HEK293 (cell line): ENCODE measurements around the gene OPA3.
A peak's percentile ranks its signal among the peaks of the same experiment; 100 is the strongest.

ENCODE experiments used
- BCL11A ChIP-seq: fragments of 450-650 bp; formaldehyde crosslinking; IDR thresholded peaks from 2 replicates; pipeline ENCODE4 v1.5.1; 2016; ENCODE audit warnings: low read depth, missing biosample characterization, missing genetic modification characterization
- GLI2 ChIP-seq: fragments of 450-650 bp; formaldehyde crosslinking; IDR thresholded peaks from 2 replicates; pipeline ENCODE4; 2017; ENCODE audit warnings: missing biosample characterization, missing genetic modification characterization, low read depth, borderline replicate concordance
- MEIS1 ChIP-seq: sonication (generic); formaldehyde crosslinking; IDR thresholded peaks from 2 replicates; pipeline ENCODE4 v1.8.1; 2022; ENCODE audit warnings: missing genetic modification reagents, mild to moderate bottlenecking, borderline replicate concordance
- SETDB1 ChIP-seq: IDR thresholded peaks from one replicate; pipeline ENCODE4 v1.6.1; 2017; ENCODE audit warnings: mild to moderate bottlenecking, low read length, moderate library complexity, mixed read lengths; ENCODE audit not compliant: insufficient read length
- YY1 ChIP-seq: fragments of 450-650 bp; formaldehyde crosslinking; IDR thresholded peaks from 2 replicates; pipeline ENCODE4 v1.5.1; 2018; ENCODE audit warnings: missing biosample characterization, missing genetic modification characterization
- ZBTB17 ChIP-seq: fragments of 450-650 bp; formaldehyde crosslinking; IDR thresholded peaks from 2 replicates; pipeline ENCODE4 v1.5.1; 2016; ENCODE audit warnings: missing biosample characterization, missing genetic modification characterization
- ZBTB21 ChIP-seq: fragments of 450-650 bp; formaldehyde crosslinking; IDR thresholded peaks from 2 replicates; pipeline ENCODE4 v1.5.1; 2017; ENCODE audit warnings: missing biosample characterization, missing genetic modification characterization
- ZBTB6 ChIP-seq: fragments of 450-650 bp; formaldehyde crosslinking; IDR thresholded peaks from 2 replicates; pipeline ENCODE4 v1.5.1; 2017; ENCODE audit warnings: missing biosample characterization, missing genetic modification characterization
- ZBTB8A ChIP-seq: fragments of 450-650 bp; formaldehyde crosslinking; IDR thresholded peaks from 2 replicates; pipeline ENCODE4 v1.5.1; 2016; ENCODE audit warnings: missing biosample characterization, missing genetic modification characterization
- ZFP3 ChIP-seq: fragments of 450-650 bp; formaldehyde crosslinking; IDR thresholded peaks from 2 replicates; pipeline ENCODE4 v1.5.1; 2016; ENCODE audit warnings: low read depth, missing biosample characterization, missing genetic modification characterization
- ZFP69B ChIP-seq: fragments of 450-650 bp; formaldehyde crosslinking; IDR thresholded peaks from 2 replicates; pipeline ENCODE4 v1.5.1; 2016; ENCODE audit warnings: missing biosample characterization, missing genetic modification characterization
- ZNF133 ChIP-seq: fragments of 450-650 bp; formaldehyde crosslinking; IDR thresholded peaks from 2 replicates; pipeline ENCODE4 v1.5.1; 2016; ENCODE audit warnings: missing biosample characterization, missing genetic modification characterization
- ZNF155 ChIP-seq: fragments of 450-650 bp; formaldehyde crosslinking; IDR thresholded peaks from 2 replicates; pipeline ENCODE4 v1.5.1; 2016; ENCODE audit warnings: missing biosample characterization, missing genetic modification characterization
- ZNF2 ChIP-seq: fragments of 450-650 bp; formaldehyde crosslinking; IDR thresholded peaks from 2 replicates; pipeline ENCODE4 v1.5.1; 2016; ENCODE audit warnings: missing biosample characterization, missing genetic modification characterization
- ZNF248 ChIP-seq: fragments of 450-650 bp; formaldehyde crosslinking; IDR thresholded peaks from 2 replicates; pipeline ENCODE4 v1.5.1; 2017; ENCODE audit warnings: missing biosample characterization, missing genetic modification characterization
- ZNF600 ChIP-seq: fragments of 450-650 bp; formaldehyde crosslinking; IDR thresholded peaks from 2 replicates; pipeline ENCODE4 v1.5.1; 2016; ENCODE audit warnings: missing biosample characterization, missing genetic modification characterization
- ZNF626 ChIP-seq: fragments of 450-650 bp; sonication (Bioruptor Pico); formaldehyde crosslinking; IDR thresholded peaks from 2 replicates; pipeline ENCODE4 v1.5.1; 2018; ENCODE audit warnings: missing biosample characterization, missing genetic modification characterization, inconsistent platforms
- ZNF701 ChIP-seq: fragments of 450-650 bp; formaldehyde crosslinking; IDR thresholded peaks from 2 replicates; pipeline ENCODE4 v1.5.1; 2016; ENCODE audit warnings: missing biosample characterization, missing genetic modification characterization
- ZNF768 ChIP-seq: fragments of 450-650 bp; formaldehyde crosslinking; IDR thresholded peaks from 2 replicates; pipeline ENCODE4 v1.5.1; 2018; ENCODE audit warnings: missing biosample characterization, mild to moderate bottlenecking, missing genetic modification characterization
- ZNF785 ChIP-seq: fragments of 450-650 bp; formaldehyde crosslinking; IDR thresholded peaks from 2 replicates; pipeline ENCODE4 v1.5.1; 2016; ENCODE audit warnings: missing biosample characterization, missing genetic modification characterization
- ZSCAN18 ChIP-seq: fragments of 450-650 bp; formaldehyde crosslinking; IDR thresholded peaks from 2 replicates; pipeline ENCODE4 v1.5.1; 2016; ENCODE audit warnings: missing biosample characterization, missing genetic modification characterization
- TF ChIP-seq, protein P1 (sequence below): fragments of 450-650 bp; formaldehyde crosslinking; IDR thresholded peaks from 2 replicates; pipeline ENCODE4 v1.5.1; 2017; ENCODE audit warnings: missing biosample characterization, missing genetic modification characterization
- TF ChIP-seq, protein P2 (sequence below): fragments of 450-650 bp; formaldehyde crosslinking; IDR thresholded peaks from 2 replicates; pipeline ENCODE4 v1.5.1; 2016; ENCODE audit warnings: missing biosample characterization, missing genetic modification characterization
- TF ChIP-seq, protein P3 (sequence below): fragments of 450-650 bp; formaldehyde crosslinking; IDR thresholded peaks from 2 replicates; pipeline ENCODE4 v1.5.1; 2016; ENCODE audit warnings: missing biosample characterization, missing genetic modification characterization, low read depth
- TF ChIP-seq, protein P4 (sequence below): fragments of 450-650 bp; formaldehyde crosslinking; IDR thresholded peaks from 2 replicates; pipeline ENCODE4 v1.5.1; 2016; ENCODE audit warnings: missing biosample characterization, missing genetic modification characterization
- TF ChIP-seq, protein P5 (sequence below): fragments of 450-650 bp; formaldehyde crosslinking; IDR thresholded peaks from 2 replicates; pipeline ENCODE4 v1.5.1; 2016; ENCODE audit warnings: missing biosample characterization, missing genetic modification characterization

The OPA3 gene

DNA sequence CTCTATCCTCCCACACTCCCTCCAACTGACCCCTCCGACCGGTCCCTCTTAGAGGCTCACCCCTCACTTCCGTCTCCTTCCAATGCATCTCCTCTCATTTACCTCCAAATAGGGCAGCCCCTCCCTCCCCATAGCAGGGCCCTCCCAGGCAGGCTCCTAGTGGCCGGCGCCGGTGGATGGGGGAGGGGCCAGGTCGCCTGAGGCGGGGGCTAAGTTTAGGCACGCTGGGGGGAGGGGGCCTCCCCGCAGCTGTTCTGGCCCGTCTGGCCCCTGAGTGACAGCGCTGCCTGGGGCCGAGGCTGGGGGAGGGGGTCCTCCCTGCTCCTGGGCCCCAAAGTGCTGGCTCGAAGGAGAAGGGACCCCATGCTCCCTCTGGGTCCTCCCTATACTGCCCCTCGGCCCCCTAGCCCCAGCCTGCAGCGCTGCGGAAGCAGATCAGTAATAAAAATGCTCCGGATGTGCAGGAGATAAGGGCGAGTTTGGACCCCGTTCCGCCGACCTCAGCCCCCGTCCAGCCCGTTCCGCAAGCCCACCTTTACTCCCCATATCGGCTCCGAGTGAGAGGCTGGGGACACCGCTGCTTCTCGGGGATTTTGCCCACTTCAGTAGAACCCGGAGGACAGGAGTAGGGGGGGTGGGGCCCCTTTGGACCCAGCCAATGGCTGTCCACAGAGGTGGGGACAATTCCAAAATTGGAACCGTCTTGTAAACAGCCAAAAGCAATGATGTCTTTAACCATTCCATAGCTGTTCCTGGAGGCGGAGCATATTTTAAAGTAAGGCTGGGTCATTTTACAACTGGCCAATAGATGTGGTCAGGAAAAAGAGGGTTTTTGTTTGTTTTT lies 91.8 kb downstream of the OPA3 start (continued):
- TF ChIP-seq SETDB1 (no peak), ZBTB17 (tag by site-specific recombination) (peak; percentile 54; the same call in 1 of the 2 replicates), GLI2 (tag by site-specific recombination) (no peak), ZNF626 (tag by site-specific recombination) (no peak), ZBTB6 (tag by site-specific recombination) (no peak), ZNF600 (tag by site-specific recombination) (0 out of 2 replicates have a peak, but pooled peaks have one; percentile 18), BCL11A (tag by site-specific recombination) (0 out of 2 replicates have a peak, but pooled peaks have one; percentile 39), ZNF785 (tag by site-specific recombination) (no peak), ZBTB8A (tag by site-specific recombination) (no peak; the same call in 1 of the 2 replicates), YY1 (tag by site-specific recombination) (no peak), ZNF701 (tag by site-specific recombination) (no peak), ZFP69B (tag by site-specific recombination) (no peak), ZNF768 (tag by site-specific recombination) (no peak), MEIS1 (CRISPR knock-in tag) (no peak), ZBTB21 (tag by site-specific recombination) (no peak), ZNF2 (tag by site-specific recombination) (no peak), ZSCAN18 (tag by site-specific recombination) (no peak), ZNF248 (tag by site-specific recombination) (no peak), ZNF155 (tag by site-specific recombination) (no peak), ZNF133 (tag by site-specific recombination) (no peak), ZFP3 (tag by site-specific recombination) (no peak)
- TF ChIP-seq, protein P1, sequence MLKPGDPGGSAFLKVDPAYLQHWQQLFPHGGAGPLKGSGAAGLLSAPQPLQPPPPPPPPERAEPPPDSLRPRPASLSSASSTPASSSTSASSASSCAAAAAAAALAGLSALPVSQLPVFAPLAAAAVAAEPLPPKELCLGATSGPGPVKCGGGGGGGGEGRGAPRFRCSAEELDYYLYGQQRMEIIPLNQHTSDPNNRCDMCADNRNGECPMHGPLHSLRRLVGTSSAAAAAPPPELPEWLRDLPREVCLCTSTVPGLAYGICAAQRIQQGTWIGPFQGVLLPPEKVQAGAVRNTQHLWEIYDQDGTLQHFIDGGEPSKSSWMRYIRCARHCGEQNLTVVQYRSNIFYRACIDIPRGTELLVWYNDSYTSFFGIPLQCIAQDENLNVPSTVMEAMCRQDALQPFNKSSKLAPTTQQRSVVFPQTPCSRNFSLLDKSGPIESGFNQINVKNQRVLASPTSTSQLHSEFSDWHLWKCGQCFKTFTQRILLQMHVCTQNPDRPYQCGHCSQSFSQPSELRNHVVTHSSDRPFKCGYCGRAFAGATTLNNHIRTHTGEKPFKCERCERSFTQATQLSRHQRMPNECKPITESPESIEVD, result no peak
- TF ChIP-seq, protein P2, sequence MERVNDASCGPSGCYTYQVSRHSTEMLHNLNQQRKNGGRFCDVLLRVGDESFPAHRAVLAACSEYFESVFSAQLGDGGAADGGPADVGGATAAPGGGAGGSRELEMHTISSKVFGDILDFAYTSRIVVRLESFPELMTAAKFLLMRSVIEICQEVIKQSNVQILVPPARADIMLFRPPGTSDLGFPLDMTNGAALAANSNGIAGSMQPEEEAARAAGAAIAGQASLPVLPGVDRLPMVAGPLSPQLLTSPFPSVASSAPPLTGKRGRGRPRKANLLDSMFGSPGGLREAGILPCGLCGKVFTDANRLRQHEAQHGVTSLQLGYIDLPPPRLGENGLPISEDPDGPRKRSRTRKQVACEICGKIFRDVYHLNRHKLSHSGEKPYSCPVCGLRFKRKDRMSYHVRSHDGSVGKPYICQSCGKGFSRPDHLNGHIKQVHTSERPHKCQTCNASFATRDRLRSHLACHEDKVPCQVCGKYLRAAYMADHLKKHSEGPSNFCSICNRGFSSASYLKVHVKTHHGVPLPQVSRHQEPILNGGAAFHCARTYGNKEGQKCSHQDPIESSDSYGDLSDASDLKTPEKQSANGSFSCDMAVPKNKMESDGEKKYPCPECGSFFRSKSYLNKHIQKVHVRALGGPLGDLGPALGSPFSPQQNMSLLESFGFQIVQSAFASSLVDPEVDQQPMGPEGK (tag by site-specific recombination), result peak; percentile 73; the same call in 1 of the 2 replicates
- TF ChIP-seq, protein P3, sequence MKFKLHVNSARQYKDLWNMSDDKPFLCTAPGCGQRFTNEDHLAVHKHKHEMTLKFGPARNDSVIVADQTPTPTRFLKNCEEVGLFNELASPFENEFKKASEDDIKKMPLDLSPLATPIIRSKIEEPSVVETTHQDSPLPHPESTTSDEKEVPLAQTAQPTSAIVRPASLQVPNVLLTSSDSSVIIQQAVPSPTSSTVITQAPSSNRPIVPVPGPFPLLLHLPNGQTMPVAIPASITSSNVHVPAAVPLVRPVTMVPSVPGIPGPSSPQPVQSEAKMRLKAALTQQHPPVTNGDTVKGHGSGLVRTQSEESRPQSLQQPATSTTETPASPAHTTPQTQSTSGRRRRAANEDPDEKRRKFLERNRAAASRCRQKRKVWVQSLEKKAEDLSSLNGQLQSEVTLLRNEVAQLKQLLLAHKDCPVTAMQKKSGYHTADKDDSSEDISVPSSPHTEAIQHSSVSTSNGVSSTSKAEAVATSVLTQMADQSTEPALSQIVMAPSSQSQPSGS (tag by site-specific recombination), result no peak
- TF ChIP-seq, protein P4, sequence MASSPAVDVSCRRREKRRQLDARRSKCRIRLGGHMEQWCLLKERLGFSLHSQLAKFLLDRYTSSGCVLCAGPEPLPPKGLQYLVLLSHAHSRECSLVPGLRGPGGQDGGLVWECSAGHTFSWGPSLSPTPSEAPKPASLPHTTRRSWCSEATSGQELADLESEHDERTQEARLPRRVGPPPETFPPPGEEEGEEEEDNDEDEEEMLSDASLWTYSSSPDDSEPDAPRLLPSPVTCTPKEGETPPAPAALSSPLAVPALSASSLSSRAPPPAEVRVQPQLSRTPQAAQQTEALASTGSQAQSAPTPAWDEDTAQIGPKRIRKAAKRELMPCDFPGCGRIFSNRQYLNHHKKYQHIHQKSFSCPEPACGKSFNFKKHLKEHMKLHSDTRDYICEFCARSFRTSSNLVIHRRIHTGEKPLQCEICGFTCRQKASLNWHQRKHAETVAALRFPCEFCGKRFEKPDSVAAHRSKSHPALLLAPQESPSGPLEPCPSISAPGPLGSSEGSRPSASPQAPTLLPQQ, result peak; percentile 36; the same call in 1 of the 2 replicates
- TF ChIP-seq, protein P5, sequence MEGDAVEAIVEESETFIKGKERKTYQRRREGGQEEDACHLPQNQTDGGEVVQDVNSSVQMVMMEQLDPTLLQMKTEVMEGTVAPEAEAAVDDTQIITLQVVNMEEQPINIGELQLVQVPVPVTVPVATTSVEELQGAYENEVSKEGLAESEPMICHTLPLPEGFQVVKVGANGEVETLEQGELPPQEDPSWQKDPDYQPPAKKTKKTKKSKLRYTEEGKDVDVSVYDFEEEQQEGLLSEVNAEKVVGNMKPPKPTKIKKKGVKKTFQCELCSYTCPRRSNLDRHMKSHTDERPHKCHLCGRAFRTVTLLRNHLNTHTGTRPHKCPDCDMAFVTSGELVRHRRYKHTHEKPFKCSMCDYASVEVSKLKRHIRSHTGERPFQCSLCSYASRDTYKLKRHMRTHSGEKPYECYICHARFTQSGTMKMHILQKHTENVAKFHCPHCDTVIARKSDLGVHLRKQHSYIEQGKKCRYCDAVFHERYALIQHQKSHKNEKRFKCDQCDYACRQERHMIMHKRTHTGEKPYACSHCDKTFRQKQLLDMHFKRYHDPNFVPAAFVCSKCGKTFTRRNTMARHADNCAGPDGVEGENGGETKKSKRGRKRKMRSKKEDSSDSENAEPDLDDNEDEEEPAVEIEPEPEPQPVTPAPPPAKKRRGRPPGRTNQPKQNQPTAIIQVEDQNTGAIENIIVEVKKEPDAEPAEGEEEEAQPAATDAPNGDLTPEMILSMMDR (tag by site-specific recombination), result peak; percentile 46; the same call in 1 of the 2 replicates
